NOMO-1 treated with dmso at 0.1 percent for 144 hours (cell line): ENCODE results near the gene OLFML1.
A peak's percentile ranks its signal among the peaks of the same experiment; 100 is the strongest.

Experiments used
- DNase-seq: peaks from one replicate; lab custom pipeline; 2025; ENCODE audit not compliant: unreplicated experiment; lab: John Stamatoyannopoulos, UW

OLFML1 gene

GRCh38 chr11:7485186-7486097 is at the start of gene OLFML1:
TSS of gene OLFML1 (plus strand) at chr11:7485506. CDS start at chr11:7485876, 370 bp downstream.
- no peak for DNase-seq

- no peak for DNase-seq
Measured at GRCh38 chr11:7436146-7436545, 49.2 kb upstream of the OLFML1 start.

- peak; percentile 64 for DNase-seq
Measured at GRCh38 chr11:7436657-7437056, 48.6 kb upstream of the OLFML1 start.

GRCh38 chr11:7437696-7438095 is 47.6 kb upstream of the OLFML1 start:
- DNase-seq, result no peak

- DNase-seq, result no peak
Measured at GRCh38 chr11:7439746-7440320, 45.5 kb upstream of the OLFML1 start.

- no peak for DNase-seq
Measured at GRCh38 chr11:7442588-7443215, 42.6 kb upstream of the OLFML1 start.

- DNase-seq, result no peak
Measured at GRCh38 chr11:7444091-7444981, 41.0 kb upstream of the OLFML1 start.

GRCh38 chr11:7445564-7445963 is 39.7 kb upstream of the OLFML1 start:
- no peak for DNase-seq

GRCh38 chr11:7448201-7448600 is 37.1 kb upstream of the OLFML1 start:
- DNase-seq, result no peak

GRCh38 chr11:7449211-7449840 is 36.0 kb upstream of the OLFML1 start:
- no peak for DNase-seq

- DNase-seq, result no peak
Measured at GRCh38 chr11:7449841-7450214, 35.5 kb upstream of the OLFML1 start.

GRCh38 chr11:7450836-7451235 is 34.5 kb upstream of the OLFML1 start:
- DNase-seq, result no peak

GRCh38 chr11:7451520-7451919 is 33.8 kb upstream of the OLFML1 start:
- DNase-seq, result no peak

GRCh38 chr11:7451952-7452494 is 33.3 kb upstream of the OLFML1 start:
- DNase-seq, result no peak

GRCh38 chr11:7454854-7455253 is 30.5 kb upstream of the OLFML1 start:
- DNase-seq, result no peak

GRCh38 chr11:7457211-7457610 is 28.1 kb upstream of the OLFML1 start:
- DNase-seq, result no peak

GRCh38 chr11:7462706-7463105 is 22.6 kb upstream of the OLFML1 start:
- DNase-seq, result no peak

GRCh38 chr11:7467652-7468051 is 17.7 kb upstream of the OLFML1 start:
- no peak for DNase-seq

GRCh38 chr11:7469351-7469865 is 15.9 kb upstream of the OLFML1 start:
- DNase-seq, result no peak

GRCh38 chr11:7471071-7471470 is 14.2 kb upstream of the OLFML1 start:
- no peak for DNase-seq
